RPMI8226 (cell line): Measurements from ENCODE around the gene PMAIP1.
A peak's percentile ranks its signal among the peaks of the same experiment; 100 is the strongest.

ENCODE experiments used
- DNase-seq: peaks from one replicate; pipeline ENCODE4 v3.0.0-alpha.2; 2015

The PMAIP1 gene

DNA sequence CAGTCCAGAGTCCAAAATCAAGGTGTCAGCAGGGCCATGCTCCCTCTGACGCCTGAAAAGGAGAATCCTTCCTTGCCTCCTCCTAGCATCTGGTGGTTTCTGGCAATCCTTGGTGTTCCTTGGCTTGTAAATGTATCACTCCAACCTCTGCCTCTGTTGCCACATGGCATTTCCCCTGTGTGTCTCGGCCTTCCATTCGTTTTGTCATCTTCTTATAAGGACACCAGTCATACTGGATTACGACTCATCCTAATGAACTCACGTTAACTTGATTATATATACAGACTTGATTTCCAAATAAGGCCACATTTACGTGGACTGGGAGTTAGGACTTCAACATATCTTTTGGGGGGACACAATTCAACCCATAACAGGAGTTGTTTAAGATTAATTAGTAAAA lies 15.8 kb downstream of the PMAIP1 start:
- no peak for DNase-seq

DNA sequence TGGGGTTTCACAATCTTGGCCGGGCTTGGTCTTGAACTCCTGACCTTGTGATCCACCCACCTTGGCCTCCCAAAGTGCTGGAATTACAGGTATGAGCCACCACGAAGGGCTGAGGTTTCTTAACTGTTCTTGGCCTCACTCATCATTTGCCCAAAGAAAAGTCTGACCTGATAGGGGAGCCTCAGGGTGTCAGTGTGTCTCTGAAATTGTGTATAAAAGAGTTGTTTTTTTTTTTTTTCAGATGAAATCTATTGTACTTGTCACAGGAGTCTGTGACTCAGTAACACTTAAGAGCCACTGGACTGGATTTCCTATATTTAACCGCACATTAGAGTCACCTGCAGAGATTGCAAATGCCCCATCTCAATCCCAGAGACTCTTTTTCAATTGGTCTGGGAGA lies 16.9 kb downstream of the PMAIP1 start:
- DNase-seq: no peak

DNA sequence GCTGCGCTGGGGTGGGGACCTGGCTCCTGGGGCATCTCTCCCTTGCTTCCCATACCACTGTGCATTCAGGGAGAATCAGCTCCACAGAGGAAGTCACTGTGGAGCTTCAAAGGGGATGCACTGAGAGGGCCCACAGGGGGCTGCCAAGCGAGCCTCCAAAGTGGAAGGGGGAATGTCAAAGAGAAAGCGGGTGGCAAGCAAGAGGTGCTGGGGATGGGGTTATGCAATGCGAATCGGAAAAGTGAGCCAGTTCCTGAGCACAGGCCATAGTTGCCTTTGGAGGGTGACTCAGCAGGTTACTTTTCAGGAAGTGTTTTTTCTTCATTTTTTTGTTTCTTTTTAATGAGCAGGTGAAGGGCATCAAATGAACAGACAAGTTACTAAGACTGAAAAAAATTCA lies 17.6 kb downstream of the PMAIP1 start:
- DNase-seq: no peak

DNA sequence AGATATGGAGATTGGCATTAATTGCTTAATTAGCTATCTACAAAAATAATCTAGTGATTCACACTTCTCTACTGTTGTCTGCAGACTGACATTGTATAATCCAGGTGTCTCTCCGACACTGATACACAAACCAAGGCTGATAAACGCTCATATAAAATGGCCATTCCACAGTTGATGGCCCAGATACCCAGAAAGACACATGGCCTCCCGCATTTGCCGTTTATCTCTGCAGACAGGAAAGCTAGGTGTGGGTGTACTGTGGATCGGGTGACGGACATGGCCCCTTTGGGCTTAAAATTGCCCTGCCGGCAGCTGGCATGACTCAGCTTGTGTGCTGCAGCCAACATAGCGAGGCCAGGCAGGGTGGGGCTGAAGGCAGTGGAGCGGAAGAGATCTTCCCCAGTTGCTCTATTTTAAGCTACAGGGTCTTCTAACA lies 18.5 kb downstream of the PMAIP1 start:
- DNase-seq: no peak

DNA sequence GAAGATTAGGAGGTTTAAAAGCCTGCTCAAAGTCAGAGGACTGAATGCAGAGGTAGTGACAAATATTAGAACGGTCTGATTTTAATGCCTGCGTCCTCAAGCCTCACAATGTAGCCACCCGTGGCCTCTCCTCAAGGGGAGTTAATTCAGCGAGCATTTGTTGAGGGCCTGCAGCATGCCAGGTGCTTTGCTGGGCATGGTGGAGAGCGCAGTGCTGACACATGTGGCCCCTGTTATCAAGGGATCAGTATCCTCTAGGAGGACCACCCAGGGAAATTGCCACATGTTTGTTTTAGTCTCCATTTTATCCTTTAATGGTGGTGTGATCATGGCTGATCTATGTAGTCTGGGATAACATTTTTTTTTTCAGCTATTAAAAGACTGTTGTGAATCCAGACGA lies 19.2 kb downstream of the PMAIP1 start:
- no peak for DNase-seq

DNA sequence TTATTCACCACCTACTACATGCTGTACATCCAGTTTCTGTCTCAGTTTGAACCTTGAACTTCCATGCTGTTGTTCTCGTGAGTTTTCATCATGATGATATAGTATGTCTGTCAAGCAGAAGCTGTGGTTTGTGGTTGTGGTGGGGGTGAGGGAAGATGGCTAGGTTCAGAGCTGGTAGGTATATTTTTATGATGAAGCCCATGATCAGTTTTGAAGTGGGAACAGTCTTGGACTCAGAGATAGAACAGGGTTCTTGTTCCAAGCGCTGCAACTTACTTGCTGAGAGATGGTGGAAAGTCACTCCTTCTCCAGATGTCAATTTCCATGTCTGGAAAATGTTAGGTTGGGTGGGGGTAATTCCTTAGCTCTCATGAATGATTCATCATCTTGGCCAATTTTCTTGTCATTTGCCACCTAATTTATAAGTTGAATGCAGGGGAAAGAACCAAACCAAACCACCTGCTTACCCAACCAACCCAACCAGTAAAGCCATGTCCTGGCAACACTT lies 21.6 kb downstream of the PMAIP1 start:
- no peak for DNase-seq

DNA sequence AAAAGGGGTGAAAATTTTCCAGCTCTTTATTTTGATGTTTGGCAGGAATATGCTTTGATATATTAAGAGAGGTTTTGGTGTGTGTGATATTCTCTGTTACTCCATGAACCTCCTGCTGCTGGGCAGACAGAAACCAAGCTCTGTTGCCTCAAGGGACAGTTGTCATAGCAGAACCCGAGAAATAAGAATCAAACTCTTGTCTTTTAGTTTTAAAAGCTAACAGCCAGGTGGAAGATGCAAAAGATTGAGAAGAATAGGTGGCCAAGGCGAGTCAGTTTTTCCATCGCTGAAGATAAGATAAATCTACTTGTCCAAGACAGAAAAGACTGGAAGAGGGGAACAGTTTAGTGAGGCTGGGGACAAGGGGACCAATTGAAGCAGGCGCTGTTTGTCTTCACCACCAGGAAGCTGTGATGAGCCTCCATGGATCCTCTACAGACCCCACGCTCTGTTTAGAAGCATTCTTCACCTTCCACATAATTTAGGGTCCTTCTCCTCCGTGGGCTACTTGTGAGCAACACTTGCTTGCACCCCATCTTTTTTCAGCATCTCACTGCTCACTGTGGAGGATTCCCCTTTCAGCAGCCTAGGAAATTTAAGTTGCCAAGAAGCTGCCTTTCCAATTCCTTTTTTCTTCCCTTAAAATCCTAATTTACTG lies 23.9 kb downstream of the PMAIP1 start:
- DNase-seq: no peak

DNA sequence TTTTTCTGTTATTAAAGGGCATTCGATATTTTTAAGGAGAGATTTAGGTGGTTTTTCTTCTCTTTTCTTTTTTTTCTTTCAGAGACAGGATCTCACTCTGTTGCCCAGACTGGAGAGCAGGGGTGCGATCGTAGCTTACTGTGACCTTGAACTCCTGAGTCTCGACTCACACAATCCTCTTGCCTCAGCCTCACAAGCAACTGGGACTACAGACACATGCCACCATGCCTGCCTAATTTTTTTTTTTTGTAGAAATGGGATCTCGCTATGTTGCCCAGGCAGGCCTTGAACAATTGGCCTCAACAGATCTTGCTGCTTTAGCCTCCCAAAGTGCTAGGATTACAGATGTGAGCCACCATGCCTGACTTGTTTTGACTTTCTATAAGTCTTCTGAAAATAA lies 26.3 kb downstream of the PMAIP1 start:
- DNase-seq: no peak

DNA sequence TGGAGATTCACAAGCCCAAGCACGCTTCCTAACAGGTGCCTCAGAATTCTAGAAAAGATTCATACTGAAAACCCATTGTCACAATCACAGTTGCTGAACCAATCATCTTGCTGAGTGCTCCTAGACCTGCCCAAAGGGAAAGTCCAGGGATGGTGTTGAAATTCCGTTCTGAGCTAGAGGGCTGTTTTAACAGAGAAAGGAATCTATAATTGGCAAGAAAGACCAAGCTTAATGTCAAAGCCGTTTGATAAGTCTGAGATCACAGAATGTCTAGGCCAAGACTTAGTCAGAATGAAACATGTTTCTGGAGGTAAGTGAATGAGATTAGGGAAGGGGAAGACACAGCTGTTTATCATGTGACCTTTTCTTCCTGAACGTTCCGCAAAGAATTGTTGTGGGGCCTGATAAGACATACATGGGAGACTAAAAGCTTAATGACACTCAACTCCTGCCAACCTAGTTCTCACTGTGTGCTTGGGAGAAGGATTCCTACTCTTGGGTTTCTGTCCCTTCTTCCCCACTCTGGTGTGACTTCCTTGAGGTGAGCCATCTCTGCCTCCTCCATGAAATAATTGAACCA lies 27.5 kb downstream of the PMAIP1 start:
- no peak for DNase-seq

DNA sequence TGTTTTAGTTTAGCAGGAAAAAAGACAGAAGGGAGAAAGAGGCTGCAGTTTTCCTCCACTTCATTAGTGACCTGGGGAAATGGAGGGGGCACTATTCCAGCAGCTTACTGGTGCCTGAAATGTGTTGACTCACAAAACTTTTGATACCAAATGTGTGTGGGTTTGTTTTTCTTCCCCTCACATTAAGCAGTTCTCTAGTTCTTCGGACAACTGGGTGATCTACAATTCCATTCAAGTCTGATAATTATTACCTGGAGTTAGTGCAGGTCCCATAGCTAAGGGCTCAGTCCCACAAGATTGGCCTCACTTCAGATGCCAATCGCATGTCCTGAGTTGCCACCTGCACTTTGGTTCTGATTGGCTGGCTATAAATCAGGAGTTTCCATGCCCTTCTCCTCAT lies 28.4 kb downstream of the PMAIP1 start:
- DNase-seq: no peak

DNA sequence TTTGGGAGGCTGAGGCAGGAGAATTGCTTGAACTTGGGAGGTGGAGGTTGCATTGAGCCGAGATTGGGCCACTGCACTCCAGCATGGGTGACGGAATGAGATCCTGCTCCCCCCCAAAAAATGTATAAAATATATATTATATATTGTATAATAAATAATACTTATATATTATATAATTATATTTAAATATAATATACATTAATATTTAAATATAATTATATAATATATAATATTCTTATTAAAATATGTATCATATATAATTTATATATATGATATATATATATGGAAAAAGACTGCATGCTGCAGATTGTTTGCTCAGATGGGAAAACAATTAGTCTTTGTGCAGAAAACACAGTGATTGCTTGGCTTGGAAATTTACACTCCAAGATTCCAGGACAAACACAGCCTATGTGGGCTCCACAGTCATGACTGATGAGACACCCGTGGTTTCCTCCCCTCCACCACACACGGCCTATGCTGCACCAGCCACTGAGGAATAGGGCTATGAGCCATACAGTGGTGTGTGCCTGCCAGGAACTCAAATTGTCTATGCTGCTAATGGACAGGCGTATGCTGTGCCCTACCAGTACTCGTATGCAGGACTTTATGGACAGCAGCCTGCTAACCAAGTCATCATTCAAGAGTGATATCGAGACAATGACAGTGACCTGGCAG lies 30.0 kb downstream of the PMAIP1 start:
- DNase-seq: no peak

DNA sequence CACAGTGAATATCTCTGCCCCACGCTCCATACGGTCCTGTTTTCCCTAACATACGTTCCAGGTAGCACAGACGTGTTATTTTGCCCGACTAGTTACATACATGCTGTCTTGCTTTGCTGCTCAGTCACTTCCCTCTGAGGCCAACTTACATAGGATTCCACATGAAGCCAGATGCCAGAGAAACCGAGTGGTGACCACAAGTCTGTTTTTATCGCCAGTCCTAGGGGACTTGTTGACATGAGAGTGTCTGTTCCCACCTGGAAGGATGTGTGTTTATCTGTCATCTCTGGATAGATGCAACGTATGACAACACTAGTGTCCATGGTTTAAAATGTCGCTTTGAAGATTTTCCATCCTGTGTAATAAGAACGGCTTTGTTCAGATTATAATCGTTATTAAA lies 32.6 kb downstream of the PMAIP1 start:
- no peak for DNase-seq

DNA sequence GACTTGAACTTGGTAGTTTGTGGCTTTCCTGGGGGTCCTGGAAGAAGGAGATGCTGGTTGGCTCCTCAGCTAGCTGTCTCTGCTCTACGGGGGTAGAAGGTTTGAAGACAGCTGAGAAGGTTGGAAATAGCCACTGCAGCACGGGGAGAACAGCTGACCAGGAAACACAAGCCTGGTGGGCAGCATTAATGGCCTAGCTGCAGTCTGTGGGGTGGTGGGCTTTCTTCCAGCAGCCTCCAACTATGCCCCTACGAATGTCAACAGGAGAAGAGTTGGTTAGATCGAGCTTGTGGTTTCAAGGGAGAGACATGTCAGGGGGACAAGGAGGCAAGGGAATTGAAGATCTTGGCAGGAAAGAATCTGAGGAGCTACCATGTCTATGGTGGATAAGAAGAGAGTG lies 38.9 kb downstream of the PMAIP1 start:
- no peak for DNase-seq

DNA sequence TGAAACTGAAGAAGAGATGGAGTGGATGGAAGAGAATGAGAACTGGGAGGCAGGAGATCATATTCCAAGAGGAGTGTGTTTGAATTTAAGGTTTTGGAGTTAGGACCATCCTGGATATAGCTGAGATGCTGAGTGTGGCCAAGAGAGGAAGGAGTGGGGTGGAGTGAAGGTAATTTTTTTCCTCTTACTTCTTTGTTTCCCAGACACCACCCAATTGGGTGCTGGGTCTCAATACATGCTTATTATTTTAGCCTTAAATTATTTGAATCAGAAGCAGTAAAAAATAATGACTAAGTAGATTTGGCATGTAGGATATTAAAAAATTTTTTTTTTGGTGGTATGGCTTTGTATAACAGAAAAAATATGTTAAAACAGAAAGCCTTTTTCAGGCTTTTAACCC lies 39.3 kb downstream of the PMAIP1 start:
- DNase-seq: no peak

DNA sequence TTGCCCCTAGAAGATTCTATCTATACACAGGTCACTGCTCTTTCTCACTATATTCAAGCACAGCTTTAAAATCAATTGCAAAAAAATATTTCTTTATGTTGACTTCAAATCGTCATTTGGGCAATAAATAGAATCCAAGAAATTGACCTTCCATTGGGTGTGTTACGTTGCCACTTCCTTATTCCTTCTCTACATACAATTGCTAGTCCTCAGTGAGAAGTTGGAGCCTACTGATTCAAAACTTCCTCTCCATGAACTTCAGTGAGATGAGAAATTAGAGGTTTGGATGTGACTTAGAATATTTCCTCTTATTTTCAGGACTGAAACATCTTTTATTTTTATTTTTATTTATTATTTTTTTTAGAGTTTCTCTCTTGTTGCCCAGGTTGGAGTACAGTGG lies 40.3 kb downstream of the PMAIP1 start:
- DNase-seq: no peak

DNA sequence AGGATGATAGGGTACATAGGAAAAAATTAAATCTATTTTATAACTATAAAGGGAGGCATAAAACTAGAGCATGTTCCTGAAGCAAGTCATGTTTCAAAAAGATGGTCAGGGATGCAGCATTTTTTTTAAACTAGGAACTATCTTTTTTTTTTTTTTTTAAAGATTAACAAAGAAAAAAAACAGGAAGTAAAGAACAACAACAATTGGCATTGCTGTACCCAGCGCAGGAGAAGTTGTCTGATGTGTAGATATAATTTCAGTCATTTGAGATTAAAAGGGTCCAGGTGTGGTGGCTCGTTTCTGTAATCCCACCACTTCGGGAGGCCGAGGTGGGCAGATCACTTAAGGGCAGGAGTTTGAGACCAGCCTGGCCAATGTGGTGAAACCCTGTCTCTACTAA lies 41.5 kb downstream of the PMAIP1 start:
- no peak for DNase-seq

DNA sequence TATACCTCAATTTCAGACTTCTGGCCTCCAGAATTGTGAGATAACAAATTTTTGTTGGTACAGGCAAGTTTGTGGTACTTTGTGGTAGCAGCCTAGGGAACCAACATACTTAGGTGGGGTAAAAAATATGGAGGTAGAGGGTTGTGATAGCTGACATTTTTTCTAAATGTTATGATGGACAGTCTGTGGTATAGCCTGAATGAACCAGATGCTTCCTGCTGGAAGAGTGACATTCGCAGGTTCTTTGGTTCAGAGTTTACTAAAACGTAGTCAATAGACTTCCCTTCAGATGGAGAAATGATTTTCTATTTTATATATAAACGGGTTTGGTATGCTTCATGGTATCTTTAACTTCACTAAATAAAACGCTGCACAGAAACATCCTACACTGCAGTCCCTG lies 42.8 kb downstream of the PMAIP1 start:
- no peak for DNase-seq

DNA sequence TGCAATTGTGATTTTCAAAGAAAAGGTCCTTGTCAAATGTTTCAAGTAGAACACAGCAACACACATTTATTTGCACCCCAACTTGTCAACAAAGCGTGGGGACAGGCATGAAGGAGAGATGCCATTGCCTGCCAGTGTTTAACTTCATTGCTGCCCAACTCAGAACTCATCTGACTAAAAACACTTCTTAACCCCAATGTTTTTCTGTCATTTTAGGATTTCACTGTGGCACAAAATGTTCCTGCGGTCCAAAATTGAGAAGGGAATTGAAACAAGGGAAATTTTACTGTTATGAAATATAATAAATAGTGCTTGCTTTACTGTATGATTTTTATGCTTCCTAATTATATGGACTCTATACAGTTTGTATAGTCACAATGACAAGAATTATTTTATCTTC lies 45.7 kb downstream of the PMAIP1 start:
- DNase-seq: no peak

DNA sequence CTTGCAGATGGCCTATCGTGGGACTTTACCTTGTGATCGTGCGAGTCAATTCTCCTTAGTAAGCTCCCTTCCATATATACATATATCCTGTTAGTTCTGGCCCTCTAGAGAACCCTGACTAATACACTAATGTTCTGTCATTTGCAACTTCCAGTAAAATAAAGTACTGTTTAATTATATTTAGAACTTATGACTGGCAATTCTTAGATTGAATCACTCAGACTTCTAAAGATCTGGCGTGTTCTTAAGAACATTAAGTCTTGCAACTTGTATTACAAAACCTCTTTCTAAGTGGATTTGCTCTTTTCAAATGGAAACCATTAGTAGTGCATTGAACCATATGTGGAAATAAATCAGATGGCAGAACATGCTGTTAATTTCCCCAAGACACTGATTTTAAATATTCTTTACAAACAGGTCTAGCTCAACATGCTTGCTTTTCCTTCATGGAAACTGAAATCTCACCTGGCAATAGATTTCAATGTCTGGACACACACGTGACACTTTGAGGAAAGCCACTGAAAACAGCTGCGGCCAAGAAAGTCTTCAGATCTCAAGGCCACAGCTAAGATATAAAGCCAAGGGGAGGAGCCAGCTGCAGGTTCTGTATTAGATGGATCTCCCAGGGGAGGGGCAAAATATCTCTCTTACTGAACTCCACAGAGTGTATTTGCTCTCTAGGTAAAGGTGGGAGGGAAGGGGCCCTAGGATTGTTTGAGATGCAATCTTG lies 50.6 kb downstream of the PMAIP1 start:
- DNase-seq: peak; percentile 23

DNA sequence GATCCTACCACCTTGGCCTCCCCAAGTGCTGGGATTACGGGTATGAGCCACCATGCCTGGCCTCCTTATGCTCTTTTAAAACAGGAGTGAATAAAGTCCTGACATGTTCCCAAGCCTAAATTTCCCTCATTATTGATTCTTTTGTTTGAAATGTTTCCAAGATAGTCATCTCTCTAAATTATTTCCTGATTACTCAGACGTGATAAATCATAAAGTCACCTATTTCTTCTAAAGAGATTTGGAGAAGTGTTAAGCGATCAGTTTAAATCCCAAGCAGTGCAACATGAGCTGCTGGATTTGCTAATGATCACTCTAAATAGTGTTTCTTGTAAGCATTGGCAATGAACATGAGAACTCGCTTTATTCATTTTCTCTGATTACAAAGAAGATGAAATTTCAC lies 51.8 kb downstream of the PMAIP1 start:
- DNase-seq: no peak

DNA sequence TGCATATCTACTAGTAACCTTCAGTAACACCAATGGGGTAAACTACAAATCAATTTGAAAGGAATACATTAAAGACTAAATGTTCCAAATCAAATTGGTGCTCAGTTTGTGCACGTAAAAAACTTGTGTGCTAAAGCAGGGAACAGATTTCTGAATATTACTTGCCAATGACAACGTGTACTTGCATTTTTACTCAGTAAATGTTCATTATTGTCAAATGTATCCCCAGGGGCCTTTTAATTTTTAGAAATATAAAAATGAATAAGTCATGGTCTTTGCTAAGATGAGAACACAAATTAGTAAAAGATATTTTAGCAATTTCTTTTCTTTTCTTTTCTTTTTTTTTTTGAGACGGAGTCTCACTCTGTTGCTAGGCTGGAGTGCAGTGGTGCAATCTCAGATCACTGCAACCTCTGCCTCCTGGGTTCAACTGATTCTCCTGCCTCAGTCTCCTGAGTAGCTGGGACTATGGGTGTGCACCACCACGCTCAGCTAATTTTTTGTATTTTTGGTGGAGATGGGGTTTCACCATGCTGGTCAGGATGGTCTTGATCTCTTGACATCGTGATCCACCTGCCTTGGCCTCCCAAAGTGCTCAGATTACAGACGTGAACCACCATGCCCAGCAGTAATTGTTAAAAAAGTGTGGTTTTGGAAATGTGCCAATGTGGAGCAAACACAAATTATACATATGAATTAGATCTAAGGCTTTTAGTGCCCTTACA lies 52.6 kb downstream of the PMAIP1 start:
- DNase-seq: no peak
